ENCODE results near the gene MIPOL1.

- TF ChIP-seq CTCF (IDR thresholded peaks at IDR 0.05) (no peak), POLR2A (IDR thresholded peaks at IDR 0.05) (no peak)
Observed at GRCh38 chr14:37589715-37590427, 392.1 kb downstream of the MIPOL1 start.
